ENCODE measurements around the gene ADD2.
"Not testable (repeated sequence)": the region's sequence is repeated elsewhere in the genome, so short reads cannot be mapped to it uniquely, and the experiment has no call there.

ADD2 gene

DNA sequence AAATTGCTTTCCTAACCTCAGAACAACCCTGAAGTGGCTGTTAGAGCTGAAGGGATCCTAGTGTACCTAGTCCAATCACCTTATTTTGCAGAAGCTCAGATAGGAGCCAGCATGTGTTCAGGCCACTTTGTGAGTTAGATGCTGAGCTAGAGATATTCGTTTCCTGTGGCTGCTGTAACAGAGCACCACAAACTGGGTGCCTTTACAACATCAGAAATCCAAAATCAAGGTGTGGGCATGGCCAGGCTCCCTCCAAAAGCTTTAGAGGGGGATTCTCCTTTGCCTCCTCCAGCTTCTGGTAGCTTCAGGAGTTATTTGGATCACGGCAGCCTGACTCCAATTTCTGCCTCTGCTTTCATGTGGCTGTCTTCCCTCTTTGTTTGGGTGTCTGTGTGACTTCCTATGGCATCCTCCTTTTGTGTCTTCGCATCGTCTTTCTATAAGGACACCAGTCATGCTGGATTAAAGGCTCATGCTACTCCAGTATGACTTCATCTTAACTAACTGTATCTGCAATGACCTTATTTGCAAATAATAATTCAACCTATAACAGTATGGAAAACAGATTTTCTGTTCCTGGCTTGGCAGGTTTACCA lies 128.1 kb downstream of the ADD2 start:
- no peak for DNase-seq (ENCODE audit: low read depth)

- no peak for DNase-seq (ENCODE audit: low read depth)
Observed at GRCh38 chr2:70638561-70638960, 129.4 kb downstream of the ADD2 start.

DNA sequence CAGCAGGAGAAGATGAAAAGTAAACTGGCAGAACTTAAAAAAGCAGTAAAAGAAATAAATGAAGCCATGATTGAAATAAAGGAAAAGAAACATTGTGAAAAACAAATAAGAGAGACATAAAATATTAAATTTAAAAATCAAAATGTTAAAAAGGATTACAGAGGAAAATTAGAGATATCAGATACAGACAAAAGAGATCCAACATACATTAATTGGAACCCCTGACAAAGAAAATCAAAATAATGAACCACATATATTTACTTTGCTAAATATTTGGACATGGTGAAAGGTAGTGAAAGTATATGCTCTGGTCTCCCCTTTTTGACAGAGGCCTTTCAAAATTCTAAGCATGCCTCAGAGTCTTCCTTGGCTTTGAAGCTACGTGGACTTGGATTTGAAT lies 134.5 kb downstream of the ADD2 start:
- DNase-seq (ENCODE audit: low read depth) = no peak

DNA sequence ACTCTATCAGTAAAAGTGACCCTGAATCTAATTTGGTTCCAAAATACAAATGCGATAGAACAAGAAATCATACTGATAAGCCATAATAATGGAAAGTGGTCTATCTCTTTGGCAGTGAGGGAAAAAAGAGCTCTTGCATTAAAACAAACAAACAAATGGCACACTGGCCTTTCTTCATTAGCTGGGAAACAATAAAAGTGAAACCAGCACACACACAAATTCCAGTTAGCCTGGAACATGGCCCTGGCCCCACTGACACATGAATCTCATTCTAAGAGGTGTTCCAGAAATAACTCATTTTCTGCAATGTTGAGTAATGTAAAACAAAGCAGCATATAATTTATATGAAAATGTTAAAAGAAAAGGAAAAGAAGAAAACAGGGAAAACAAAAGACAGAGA lies 135.0 kb downstream of the ADD2 start:
- DNase-seq (ENCODE audit: low read depth) = no peak

GRCh38 chr2:70632388-70632787 lies 135.6 kb downstream of the ADD2 start:
- DNase-seq (ENCODE audit: low read depth) = no peak

DNA sequence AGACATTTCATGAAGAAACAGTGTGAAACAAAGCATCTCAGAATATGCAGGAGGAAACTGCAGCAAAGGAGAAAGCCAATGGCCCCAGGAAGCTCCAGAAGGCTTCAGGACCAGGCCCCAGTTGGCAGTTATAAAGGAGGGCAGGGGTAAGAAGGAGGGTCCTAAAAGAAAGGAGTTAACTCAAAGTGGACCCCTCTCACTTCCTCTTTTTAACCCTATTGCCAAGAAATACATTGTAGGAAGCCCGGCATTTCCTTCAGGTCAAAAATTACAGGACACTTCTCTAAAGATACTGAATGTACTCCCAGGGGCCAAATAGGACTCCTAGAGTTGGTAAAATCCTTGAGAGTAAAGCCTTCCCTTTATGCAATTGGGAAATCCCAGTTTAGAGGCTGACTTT lies 137.2 kb downstream of the ADD2 start:
- DNase-seq (ENCODE audit: low read depth) = no peak

GRCh38 chr2:70627211-70627898 lies 140.6 kb downstream of the ADD2 start:
- no peak for DNase-seq (ENCODE audit: low read depth)

DNA sequence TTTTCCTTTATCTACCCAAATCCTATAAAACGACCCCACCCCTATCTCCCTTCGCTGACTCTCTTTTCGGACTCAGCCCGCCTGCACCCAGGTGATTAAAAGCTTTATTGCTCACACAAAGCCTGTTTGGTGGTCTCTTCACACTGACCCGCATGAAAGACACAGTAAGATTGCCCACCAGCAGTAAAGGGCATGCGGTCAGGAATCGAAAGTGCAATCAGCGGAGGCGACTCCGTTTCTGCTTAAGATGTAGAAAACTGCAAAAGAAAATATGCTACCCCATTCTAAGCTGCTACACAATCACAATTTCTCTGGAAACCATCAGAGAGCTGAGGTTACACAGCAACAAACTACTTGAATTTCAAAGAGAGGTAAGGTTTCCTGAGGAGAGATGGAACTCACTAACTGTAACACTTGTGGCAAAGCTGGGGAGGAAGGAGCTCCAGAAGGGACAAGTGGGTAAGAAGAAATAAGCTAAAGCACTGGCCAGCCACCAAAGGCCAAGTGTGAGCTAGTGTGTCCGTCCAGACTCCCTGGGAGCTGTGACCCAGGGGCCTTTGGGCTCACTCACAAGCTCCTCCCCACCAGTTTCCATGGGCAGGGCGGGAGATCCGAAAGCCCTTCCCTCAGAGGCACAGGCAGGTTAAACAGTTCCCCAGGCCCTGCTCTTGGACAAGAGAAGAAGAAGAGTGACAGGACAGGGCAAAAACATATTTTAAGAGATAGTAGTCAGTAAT lies 141.6 kb downstream of the ADD2 start:
- DNase-seq (ENCODE audit: low read depth) = no peak

DNA sequence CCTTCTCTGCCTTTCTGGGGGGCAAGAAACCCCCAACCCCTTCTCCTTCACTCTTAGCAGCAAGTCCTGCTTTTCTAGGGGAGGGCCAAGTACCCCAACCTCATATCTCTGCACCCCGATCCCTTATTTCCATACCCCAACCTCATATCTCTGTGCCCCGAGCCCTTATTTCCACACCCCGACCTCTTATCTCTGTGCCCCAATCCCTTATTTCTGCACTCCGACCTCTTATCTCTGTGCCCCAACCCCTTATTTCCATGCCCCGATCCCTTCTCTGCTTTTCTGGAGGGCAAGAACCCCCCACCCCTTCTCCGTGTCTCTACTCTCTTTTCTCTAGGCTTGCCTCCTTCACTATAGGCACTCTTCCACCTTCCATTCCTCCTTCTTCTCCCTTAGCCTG lies 146.5 kb downstream of the ADD2 start:
- not testable (repeated sequence) for DNase-seq (ENCODE audit: low read depth)

DNA sequence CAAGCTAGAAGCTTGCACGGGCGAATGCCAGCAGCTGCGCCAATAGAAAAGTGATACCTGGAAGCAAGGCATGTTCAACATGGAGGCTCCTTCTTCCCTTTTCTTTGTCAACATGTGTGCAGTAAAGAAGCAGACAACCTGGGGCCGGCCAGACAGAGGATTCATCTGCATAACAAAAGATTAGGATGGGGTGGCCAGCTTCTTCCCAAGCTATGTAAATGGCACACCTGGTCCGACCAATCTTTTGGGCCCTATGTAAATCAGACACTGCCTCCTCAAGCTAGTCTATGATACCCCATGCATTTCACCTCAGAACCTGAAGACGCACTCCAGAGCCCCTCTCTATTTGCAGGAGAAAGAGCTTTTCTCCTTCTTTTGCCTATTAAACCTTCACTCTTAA lies 148.0 kb downstream of the ADD2 start:
- DNase-seq (ENCODE audit: low read depth) = no peak

- no peak for DNase-seq (ENCODE audit: low read depth)
Observed at GRCh38 chr2:70619167-70619566, 148.8 kb downstream of the ADD2 start.

DNA sequence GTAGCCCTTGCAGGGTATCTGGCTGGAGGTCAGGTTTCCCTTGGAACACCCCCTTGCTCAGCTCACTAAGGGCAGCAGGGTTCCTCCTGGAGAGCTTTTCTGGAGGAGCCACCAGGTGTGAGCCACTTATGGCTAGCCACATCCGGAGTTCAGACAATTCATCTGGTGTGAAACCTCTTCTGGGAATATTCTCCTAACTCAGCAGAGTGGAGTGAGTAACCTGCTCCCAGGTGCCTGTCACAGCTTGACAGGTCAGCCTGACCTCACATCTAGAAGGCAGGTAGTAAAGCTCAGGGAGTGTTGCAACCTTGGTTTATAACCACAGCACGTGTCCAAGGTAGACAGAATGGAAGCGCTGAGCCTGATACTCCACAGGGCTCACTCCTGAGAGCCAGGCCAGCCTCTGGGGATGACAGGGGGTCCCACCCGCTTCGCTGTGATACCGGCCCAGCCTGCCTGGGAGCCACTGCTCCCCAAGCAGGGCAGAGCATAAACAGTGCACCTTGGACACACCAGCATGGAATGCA lies 151.8 kb downstream of the ADD2 start:
- DNase-seq (ENCODE audit: low read depth) = no peak

- DNase-seq (ENCODE audit: low read depth) = no peak
Observed at GRCh38 chr2:70615222-70615621, 152.8 kb downstream of the ADD2 start.

DNA sequence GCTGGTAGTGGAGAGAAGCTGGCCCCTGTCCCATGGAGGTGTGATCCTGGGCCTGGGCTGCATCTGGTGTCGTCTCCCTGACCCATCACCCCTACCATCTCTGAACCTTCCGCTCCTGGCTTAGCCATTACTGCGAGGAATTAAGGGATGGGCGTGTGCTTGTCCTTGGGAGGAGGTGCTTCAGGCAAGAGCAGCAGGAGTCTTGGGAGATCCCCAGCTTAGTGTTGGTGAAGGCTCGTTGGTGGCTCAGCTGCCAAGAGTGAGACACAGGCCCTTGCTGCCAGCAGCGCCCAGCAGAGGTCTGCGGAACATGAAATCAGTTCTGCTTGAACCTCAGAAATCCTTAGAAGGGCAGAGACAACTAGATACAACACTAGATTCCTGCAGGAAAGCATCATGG lies 154.5 kb downstream of the ADD2 start:
- DNase-seq (ENCODE audit: low read depth) = no peak

DNA sequence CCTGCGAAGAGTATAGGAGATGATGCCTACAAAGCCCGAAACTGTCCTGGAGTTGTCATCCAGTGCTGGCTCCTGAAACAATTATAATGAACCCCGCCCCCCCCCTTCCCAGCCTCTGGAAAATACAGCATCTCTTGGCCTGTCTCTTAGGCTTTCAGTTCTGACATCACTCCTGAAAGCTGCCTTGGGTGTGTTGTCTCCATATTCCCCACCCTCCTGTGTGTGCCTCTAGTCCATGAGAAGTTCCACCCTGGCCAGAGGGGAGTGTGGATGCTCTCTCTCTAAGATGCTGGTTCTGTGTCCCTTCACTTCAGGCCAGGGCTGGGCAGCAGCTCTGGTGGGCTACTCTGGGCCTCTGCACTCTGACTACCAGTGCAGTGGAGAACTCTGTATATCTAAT lies 155.4 kb downstream of the ADD2 start:
- DNase-seq (ENCODE audit: low read depth) = no peak

GRCh38 chr2:70608373-70608772 lies 159.6 kb downstream of the ADD2 start:
- no peak for DNase-seq (ENCODE audit: low read depth)

DNA sequence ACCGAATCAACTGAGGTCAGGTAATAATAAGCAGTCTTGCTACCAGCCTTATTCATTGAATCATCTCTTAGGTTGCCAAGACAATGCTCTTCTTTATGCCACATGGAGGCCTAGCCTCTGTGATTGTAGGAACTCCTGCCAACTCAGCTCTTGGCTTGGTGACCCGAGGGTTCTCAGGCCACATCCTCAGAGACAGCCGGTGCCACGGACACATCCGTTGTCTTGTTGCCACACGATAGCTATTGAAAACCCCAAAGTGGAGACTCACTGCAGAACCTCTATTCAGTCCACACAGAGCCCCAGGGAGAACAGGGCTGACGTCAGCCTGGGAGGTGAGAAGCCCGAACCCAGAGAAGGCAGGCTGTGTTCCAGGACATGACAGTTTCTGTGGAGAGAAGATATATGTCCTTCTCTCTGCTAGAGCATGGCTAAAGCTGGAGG lies 160.9 kb downstream of the ADD2 start:
- no peak for DNase-seq (ENCODE audit: low read depth)
